GM18505 (cell line): ENCODE measurements around the gene ZCCHC7.
"Not testable (repeated sequence)": the region's sequence is repeated elsewhere in the genome, so short reads cannot be mapped to it uniquely, and the experiment has no call there.

Source experiments
- ATAC-seq: cut with Tn5 transposase; IDR thresholded peaks from one replicate; pipeline ENCODE4 v1.9.1; 2021; ENCODE audit not compliant: unreplicated experiment
- POLR2A ChIP-seq: IDR thresholded peaks from 4 replicates; pipeline ENCODE4 v1.6.1; 2011; ENCODE audit warnings: borderline replicate concordance; ENCODE audit not compliant: insufficient read depth, insufficient read length; ENCODE audit errors: extremely low read depth

The ZCCHC7 gene

GRCh38 chr9:37179576-37179975, 59.2 kb downstream of the ZCCHC7 start:
- no peak for ATAC-seq
- TF ChIP-seq POLR2A, result no peak

DNA sequence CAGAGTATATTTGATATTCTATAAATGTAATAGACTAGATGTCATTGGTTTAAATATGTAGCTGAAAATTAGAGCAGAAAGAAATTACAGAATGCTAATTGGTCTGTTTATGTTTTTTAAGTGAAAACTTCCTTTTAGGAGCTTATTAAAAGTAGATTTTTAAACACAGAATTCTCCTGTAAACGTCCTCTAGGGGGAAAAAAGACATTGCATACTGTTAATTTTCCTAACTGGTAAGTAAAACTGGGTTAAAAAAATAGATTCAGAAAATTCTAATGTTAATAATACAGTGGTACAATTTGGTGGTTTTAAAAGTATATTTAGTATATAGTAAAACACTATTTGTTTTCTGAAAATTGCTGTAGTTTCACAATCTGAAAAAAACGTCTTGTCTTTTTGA, 59.8 kb downstream of the ZCCHC7 start:
- no peak for TF ChIP-seq POLR2A
- no peak for ATAC-seq

DNA sequence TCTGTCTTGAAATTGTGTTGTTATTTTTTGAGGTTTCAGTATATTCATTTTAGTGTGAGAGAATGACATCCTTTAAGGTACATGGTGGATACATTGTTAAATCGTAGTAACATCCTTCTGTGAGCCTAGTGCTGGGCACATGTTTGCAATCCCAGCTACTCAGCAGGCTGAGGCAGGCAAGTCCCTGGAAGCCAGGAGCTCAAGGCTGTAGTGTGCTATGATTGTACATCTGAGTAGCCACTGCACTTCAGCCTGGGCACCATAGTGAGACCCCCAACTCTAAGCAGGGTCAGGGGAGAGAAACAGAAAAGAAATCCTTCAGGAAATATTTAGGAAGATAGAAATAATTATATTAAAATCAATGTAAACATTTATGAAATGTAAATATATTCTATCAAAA, 62.3 kb downstream of the ZCCHC7 start:
- ATAC-seq, result no peak
- TF ChIP-seq POLR2A, result no peak

- TF ChIP-seq POLR2A, result no peak
- no peak for ATAC-seq
Observed at GRCh38 chr9:37184905-37185867, 64.8 kb downstream of the ZCCHC7 start.

DNA sequence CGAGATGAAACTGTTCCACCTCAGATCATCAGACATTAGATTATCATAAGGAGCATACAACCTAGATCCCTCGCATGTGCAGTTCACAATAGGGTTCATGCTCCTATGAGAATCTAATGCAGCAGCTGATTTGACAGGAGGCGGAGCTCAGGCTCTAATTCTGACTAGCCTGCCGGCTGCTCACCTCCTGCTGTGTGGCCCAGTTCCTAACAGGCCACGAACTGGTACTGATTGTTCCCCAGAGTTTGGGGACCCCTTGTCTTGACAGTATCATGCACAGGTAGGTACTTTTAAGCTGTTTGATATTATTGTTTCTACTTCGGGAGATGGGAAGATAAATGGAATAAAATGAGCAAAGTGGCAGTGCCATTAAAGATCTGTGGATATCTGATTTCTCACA, 66.9 kb downstream of the ZCCHC7 start:
- TF ChIP-seq POLR2A, result peak; percentile 38
- ATAC-seq, result peak; percentile 39

GRCh38 chr9:37187713-37188439, 67.5 kb downstream of the ZCCHC7 start:
- TF ChIP-seq POLR2A, result no peak
- ATAC-seq, result peak; percentile 75

- ATAC-seq, result not testable (repeated sequence)
Observed at GRCh38 chr9:37190739-37191138, 70.4 kb downstream of the ZCCHC7 start.

DNA sequence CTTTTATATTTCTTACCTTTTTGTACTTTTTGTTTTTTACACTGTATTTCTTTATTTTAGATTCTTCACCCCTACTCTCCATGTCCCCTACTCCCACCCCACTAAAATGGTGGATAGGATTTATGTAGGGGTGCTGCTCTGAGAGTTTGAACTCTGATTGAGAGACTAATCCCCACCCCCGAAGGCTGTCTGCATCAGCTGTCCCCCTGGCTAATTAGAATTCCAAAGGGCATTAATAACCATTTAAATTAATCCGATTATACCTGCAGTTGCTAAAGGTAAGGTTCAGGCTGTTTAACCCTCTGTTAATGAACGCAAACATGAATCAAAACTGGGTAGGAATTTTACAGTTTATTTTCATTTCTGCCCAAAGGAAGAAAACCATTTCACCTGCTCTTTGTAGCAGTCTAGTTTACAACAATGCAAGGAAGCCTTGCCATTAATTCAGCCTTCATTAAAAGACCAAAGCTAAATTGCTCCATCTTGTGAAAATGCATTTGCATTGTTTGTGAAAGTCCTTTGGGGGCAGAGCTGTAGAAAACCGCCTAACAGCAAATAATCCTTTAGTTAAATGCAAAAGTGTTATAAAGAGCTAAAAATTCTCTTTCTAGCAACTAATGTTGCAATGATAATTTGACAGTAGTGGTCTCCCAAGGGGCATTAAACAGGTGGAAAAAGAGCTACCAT, 71.2 kb downstream of the ZCCHC7 start:
- no peak for TF ChIP-seq POLR2A
- ATAC-seq, result no peak

DNA sequence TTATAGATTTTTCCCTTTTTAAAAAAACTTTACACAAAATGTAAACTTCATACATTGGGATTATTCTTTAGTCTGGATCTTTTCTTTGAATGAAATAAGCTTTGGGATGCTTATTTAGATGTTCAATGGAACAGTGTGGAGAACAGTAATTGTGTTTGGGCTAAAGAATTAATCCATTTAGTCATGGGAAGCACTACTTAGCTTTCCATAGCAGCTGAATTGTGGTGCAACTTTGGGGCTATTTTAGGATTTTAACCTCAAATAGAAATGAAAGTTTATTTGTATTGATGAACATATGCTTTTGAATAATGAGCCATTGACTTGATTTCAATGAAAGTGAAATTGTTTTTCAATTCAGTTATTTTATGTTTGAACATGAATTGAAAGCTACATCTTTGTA, 72.4 kb downstream of the ZCCHC7 start:
- no peak for ATAC-seq

GRCh38 chr9:37197158-37198038, 77.0 kb downstream of the ZCCHC7 start:
- ATAC-seq, result peak; percentile 56
- peak; percentile 25 for TF ChIP-seq POLR2A

More for the DNA sequence above, 72.4 kb downstream of the ZCCHC7 start:
- no peak for TF ChIP-seq POLR2A

DNA sequence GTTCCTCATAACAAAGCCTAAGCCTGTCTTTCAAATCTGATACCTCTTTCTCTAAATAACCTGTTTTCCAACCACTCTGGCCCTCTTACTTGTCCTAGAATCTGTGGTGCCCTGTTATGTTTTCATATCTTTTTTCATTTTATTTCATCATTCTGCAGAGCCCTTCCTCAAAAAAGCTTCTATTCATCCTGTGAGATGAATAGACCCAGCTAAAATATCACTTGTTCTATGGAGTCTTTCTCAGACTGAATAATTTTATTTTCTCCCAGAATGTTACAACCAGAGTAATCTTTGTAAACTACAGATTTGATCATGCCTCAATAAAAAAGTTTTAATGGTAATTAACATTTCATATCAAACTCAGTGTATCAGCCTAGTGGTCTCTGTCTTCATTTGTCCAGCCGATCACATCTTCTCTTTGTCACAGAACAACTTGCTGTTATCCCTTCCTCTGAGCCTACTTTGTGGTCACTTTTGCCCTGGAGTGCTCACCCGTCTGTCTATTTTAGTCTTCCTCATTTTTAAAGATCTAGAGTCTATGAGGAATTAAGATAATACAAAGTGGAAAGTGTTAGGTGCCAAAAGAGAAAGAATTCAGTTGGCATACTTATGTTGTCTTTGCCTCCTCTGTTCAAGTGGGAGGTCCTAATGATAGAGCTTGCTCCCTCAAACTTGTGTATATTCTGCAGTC, 77.8 kb downstream of the ZCCHC7 start:
- no peak for TF ChIP-seq POLR2A
- ATAC-seq, result no peak

GRCh38 chr9:37198831-37199230, 78.5 kb downstream of the ZCCHC7 start:
- ATAC-seq, result no peak
- TF ChIP-seq POLR2A, result peak; percentile 32
